ENCODE measurements around the gene RBM10.

RBM10 gene

GRCh38 chrX:47210661-47211425 lies 65.8 kb downstream of the RBM10 start:
- TF ChIP-seq GATA2 (IDR thresholded peaks at IDR 0.05; ENCODE audit: low read depth, low read length) (no peak), GATA3 (IDR thresholded peaks at IDR 0.05; ENCODE audit: low read depth, low read length) (no peak)

- peak; percentile 67 for TF ChIP-seq GATA2 (IDR thresholded peaks at IDR 0.05; ENCODE audit: low read depth, low read length)
- no peak for TF ChIP-seq GATA3 (IDR thresholded peaks at IDR 0.05; ENCODE audit: low read depth, low read length)
These were observed 67.6 kb downstream of the RBM10 start for GRCh38 chrX:47212381-47213293.

GRCh38 chrX:47214435-47215077 lies 69.5 kb downstream of the RBM10 start:
- TF ChIP-seq GATA2 (IDR thresholded peaks at IDR 0.05; ENCODE audit: low read depth, low read length) (no peak), GATA3 (IDR thresholded peaks at IDR 0.05; ENCODE audit: low read depth, low read length) (no peak)

DNA sequence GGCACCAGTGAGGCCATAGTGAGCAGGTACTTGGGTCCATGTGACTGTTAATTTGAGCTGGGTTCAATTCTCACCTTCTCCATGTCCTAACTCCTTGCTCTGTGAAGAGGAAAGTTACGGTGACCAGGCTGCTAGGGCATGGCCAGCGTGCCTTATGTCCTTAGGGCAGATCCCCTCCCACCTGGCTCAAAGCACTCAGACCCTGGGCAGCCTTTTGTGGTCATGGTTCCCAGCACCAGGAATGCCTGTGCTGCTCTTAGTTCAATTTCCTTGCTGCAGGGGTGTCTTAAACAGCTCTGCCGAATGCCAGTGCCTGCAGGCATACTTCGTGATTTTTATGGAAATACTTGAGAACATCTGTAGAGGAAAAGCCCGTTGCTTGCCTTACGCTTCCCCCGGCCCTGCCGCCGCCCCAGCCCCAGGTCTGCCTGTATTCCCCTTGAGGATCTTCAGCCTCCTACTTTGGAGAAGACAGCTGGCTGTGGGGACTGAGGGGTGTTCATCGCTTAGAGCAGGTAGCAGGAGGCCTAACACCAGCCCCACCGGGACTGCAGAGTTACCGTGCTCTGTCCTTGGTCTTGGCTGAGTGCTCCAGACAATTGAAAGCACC lies 70.4 kb downstream of the RBM10 start:
- no peak for TF ChIP-seq GATA3 (IDR thresholded peaks at IDR 0.05; ENCODE audit: low read depth, low read length)
- TF ChIP-seq GATA2 (IDR thresholded peaks at IDR 0.05; ENCODE audit: low read depth, low read length) = no peak

- TF ChIP-seq GATA2 (IDR thresholded peaks at IDR 0.05; ENCODE audit: low read depth, low read length) (no peak), GATA3 (IDR thresholded peaks at IDR 0.05; ENCODE audit: low read depth, low read length) (no peak)
These were observed 71.4 kb downstream of the RBM10 start for GRCh38 chrX:47216393-47216925.

GRCh38 chrX:47217121-47217851 lies 72.3 kb downstream of the RBM10 start:
- TF ChIP-seq GATA3 (IDR thresholded peaks at IDR 0.05; ENCODE audit: low read depth, low read length) (no peak), GATA2 (IDR thresholded peaks at IDR 0.05; ENCODE audit: low read depth, low read length) (no peak)

GRCh38 chrX:47217852-47218279 lies 72.8 kb downstream of the RBM10 start:
- no peak for TF ChIP-seq GATA3 (IDR thresholded peaks at IDR 0.05; ENCODE audit: low read depth, low read length)
- no peak for TF ChIP-seq GATA2 (IDR thresholded peaks at IDR 0.05; ENCODE audit: low read depth, low read length)

DNA sequence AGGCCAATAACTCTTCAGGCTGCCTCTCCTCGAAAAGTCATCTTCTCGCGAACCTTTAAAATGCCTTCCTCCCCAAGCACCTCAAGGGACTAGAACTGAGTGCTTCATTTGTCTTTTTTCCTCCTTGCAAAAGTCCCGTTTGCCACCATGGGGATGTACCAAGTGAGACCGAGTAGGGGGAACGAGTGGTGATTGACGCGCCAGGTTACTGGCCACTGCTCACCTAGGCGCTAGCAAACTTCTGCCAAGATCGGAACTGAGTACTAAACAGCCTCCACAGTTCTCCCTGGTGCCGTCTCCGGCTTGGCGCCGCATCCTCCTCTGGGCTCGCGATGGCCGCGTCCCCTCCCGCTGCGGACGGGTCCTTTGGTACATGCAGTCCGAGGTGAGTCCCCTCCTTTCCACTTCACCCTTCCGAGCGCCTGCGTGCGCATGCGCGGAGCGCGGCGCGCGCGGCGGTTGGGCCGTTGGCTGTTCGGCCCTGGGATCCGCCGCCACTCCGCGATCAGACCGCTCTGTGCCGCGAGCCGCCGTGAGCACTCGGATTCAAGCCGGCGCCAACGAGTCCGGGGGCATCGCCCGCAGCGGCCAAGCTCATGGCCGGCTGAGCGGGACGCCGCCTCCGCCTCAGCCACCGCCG lies 73.4 kb downstream of the RBM10 start, which contains the start of gene CDK16:
CDK16 (plus strand) TSS at position 402 of the 640 bp plus-strand sequence. CDS start 4,877 bp downstream, outside the sequence.
- no peak for TF ChIP-seq GATA3 (IDR thresholded peaks at IDR 0.05; ENCODE audit: low read depth, low read length)
- TF ChIP-seq GATA2 (IDR thresholded peaks at IDR 0.05; ENCODE audit: low read depth, low read length) = no peak

- no peak for TF ChIP-seq GATA2 (IDR thresholded peaks at IDR 0.05; ENCODE audit: low read depth, low read length)
- no peak for TF ChIP-seq GATA3 (IDR thresholded peaks at IDR 0.05; ENCODE audit: low read depth, low read length)
These were observed 74.1 kb downstream of the RBM10 start for GRCh38 chrX:47218920-47219815.

DNA sequence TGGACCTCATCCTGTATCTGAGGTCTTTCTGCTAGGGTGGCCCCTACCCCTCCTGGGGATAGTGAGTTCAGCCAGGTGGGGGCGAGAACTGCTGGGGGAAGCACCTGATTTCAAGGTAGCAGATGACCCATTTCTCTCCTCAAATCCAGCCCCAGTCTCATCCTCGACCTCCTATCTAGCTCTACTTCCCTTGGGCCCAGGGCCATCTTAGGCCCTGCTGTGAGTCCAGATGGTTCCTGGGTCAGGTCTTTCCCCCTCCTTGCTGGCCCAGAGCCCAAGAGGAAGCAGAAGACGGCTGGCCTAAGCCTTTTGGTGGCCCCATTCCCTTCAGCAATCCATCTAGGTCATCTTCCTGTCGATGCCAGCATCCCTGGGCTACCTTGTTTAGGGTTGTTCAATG lies 76.7 kb downstream of the RBM10 start:
- TF ChIP-seq GATA2 (IDR thresholded peaks at IDR 0.05; ENCODE audit: low read depth, low read length) (no peak), GATA3 (IDR thresholded peaks at IDR 0.05; ENCODE audit: low read depth, low read length) (no peak)

GRCh38 chrX:47222751-47223350 lies 77.8 kb downstream of the RBM10 start:
- no peak for TF ChIP-seq GATA2 (IDR thresholded peaks at IDR 0.05; ENCODE audit: low read depth, low read length)
- TF ChIP-seq GATA3 (IDR thresholded peaks at IDR 0.05; ENCODE audit: low read depth, low read length) = no peak

Measured in SH-SY5Y (cell line).